ENCODE measurements around the gene SPTBN5.

Gene SPTBN5

GRCh38 chr15:41882689-41883483 is 11.0 kb downstream of the SPTBN5 start:
- no peak for DNase-seq

GRCh38 chr15:41881920-41882688 is 11.7 kb downstream of the SPTBN5 start:
- DNase-seq, result peak; percentile 46

GRCh38 chr15:41881550-41881919 is 12.3 kb downstream of the SPTBN5 start:
- no peak for DNase-seq

- no peak for DNase-seq
Observed at GRCh38 chr15:41881086-41881485, 12.8 kb downstream of the SPTBN5 start.

- no peak for DNase-seq
Observed at GRCh38 chr15:41880156-41880877, 13.5 kb downstream of the SPTBN5 start.

GRCh38 chr15:41879321-41879845 is 14.5 kb downstream of the SPTBN5 start:
- no peak for DNase-seq

- DNase-seq, result no peak
Observed at GRCh38 chr15:41878355-41878699, 15.5 kb downstream of the SPTBN5 start.

GRCh38 chr15:41877631-41878354 is 16.1 kb downstream of the SPTBN5 start:
- no peak for DNase-seq

- no peak for DNase-seq
Observed at GRCh38 chr15:41876689-41877088, 17.2 kb downstream of the SPTBN5 start.

GRCh38 chr15:41876007-41876406 is 17.8 kb downstream of the SPTBN5 start:
- DNase-seq, result no peak

- DNase-seq, result no peak
Observed at GRCh38 chr15:41874736-41875135, 19.1 kb downstream of the SPTBN5 start.

GRCh38 chr15:41873711-41874110 is 20.1 kb downstream of the SPTBN5 start:
- DNase-seq, result no peak

GRCh38 chr15:41872166-41872747 is 21.6 kb downstream of the SPTBN5 start:
- DNase-seq, result no peak

- no peak for DNase-seq
Observed at GRCh38 chr15:41871175-41871905, 22.5 kb downstream of the SPTBN5 start.

- DNase-seq, result no peak
Observed at GRCh38 chr15:41870689-41871081, 23.2 kb downstream of the SPTBN5 start.

- DNase-seq, result no peak
Observed at GRCh38 chr15:41869770-41870688, 23.8 kb downstream of the SPTBN5 start.

GRCh38 chr15:41868321-41868720 is 25.5 kb downstream of the SPTBN5 start:
- no peak for DNase-seq

GRCh38 chr15:41866872-41867579 is 26.8 kb downstream of the SPTBN5 start:
- no peak for DNase-seq

GRCh38 chr15:41866263-41866703 is 27.6 kb downstream of the SPTBN5 start:
- DNase-seq, result peak; percentile 41

All from retina (tissue), 1 donor.